GM21360 (cell line): Measurements from ENCODE around the gene KLRB1.
"Not testable (repeated sequence)": the region's sequence is repeated elsewhere in the genome, so short reads cannot be mapped to it uniquely, and the experiment has no call there.

Experiments
- ATAC-seq: cut with Tn5 transposase; IDR thresholded peaks from one replicate; pipeline ENCODE4 v1.9.1; 2021; ENCODE audit warnings: mild to moderate bottlenecking, moderate library complexity; ENCODE audit not compliant: unreplicated experiment

The KLRB1 gene

GRCh38 chr12:9607716-9608115 lies at the start of gene KLRB1:
KLRB1 (minus strand) TSS chr12:9607916; CDS start chr12:9607839, 77 bp downstream.
- no peak for ATAC-seq

DNA sequence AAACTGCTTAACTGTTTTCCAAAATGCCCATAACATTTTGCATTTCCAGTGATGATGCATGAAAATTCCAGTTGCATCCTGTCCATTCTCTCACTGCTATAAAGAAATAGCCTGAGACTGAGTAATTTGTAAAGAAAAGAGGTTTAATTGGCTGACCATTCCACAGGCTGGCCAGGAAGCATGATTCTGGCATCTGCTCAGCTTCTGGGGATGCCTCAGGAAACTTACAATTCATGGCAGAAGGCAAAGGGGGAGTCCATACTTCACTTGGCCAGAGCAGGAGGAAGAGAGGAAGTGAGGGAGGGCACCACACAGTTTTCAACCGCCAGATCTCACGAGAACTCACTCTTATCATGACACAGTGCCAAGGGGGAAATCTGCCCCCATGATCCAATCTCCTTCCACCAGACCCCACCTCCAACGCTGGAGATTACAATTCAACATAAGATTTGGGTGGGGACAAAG lies 43.6 kb upstream of the KLRB1 start:
- ATAC-seq: no peak

GRCh38 chr12:9650151-9650576 lies 42.4 kb upstream of the KLRB1 start:
- no peak for ATAC-seq

DNA sequence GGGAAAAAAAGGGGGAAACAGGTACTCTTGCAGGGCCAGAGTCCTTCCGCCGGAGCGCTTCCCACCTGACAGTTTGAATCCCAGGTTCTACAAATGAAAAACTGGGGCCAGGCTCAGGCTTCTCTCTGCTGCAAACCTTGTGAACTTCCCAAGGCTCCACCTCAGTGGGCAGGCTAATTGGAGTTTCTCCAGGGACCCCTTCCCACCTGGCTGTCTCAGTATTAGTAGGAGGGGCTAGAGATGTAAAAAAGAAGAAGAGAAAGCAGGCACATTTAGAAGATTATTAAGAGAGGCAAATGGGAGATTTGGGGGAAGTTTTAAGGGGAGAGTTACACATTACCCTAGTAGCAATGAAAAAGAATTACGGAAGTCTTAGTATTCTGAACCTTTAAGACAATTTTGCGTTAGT lies 41.8 kb upstream of the KLRB1 start:
- no peak for ATAC-seq

- ATAC-seq: peak; percentile 2
Observed at GRCh38 chr12:9648701-9649531, 41.2 kb upstream of the KLRB1 start.

DNA sequence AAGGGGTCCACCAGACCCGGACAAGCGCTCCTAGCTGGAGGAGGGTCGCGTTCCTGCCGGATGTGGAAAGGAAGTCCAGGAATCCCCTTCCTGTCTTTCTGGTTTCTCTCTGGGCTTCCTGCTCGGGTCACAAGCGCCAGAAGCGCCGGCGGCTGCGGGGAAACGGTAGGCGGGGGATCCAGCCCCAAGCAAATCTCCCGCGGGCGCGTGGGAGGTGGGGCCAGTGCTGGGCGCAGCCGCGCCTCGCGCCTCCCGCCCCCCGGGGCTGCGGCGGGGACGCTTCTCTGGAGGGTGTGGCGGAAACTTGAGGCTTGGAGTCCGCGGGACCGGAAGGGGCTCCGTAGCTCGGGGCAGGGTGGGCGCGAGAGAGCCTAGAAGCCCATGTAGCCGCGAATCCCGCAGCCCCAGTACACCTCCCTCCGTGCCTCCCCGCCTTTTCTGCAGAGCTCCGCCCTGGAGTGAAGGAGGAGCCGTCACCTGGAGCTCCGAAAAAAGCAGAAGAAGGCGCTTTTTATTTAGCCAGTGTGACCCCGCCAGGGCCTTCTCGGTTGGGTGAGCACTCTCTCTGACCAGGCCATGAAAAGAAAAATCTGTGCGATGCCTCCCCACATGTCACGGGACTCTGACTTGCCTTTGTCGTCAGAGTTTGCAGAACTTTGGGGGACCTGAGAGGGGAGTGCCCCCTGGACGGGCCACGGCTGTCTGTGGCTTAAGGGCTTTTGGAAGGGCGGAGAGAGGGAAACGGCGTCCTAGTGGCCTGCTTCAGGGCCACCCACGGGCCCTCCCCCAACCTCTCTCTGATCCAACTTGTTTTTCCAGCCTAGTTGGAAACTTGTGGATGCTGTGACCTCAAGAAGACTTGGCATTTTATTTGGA lies 40.3 kb upstream of the KLRB1 start:
- peak; percentile 62 for ATAC-seq

DNA sequence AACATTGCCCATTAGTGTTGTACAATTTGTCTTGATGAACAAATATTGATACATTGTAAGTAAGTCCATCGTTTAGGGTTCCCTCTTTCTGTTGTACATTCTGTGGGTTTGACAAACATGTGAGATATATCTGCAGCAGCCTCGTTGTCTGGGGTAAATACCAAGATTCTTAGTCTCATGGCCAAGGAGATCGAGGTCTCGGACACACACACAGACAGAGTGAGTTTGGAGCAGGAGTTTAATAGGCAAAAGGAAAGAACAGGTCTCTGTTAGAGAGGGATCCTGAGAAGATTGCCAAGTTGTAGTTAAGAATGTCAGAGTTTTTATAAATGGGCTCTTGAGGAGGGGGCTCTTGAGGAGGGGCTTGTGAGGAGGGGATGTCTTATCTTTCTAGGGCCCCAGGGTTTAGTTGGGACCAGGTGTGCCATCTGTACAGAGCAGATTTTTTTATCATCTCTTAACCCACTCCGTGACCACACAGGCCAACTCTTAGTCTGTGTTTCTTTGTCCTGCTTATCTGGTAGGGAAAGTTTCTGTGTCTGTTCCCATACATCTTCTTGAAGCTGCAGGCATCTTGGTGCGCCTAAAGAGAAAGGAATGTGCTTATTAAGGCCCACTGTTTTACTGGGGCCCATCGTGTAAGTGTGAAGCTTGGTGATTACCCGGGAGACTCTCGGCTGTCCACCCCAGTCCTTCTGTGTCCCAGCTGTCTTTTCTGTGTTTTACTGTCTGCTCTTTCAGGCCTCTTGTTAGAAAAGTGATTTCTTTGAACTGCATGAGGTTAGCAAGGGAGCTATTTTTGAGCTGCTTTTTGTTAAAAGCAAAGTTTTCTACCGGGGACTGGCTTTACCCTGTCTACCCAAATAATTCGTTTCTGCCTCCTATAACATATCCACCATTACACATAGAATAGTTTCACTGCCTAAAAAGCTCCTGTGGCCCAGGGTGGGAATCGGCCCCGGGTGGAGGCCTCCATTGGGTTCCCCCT lies 39.4 kb upstream of the KLRB1 start:
- ATAC-seq: peak; percentile 7

DNA sequence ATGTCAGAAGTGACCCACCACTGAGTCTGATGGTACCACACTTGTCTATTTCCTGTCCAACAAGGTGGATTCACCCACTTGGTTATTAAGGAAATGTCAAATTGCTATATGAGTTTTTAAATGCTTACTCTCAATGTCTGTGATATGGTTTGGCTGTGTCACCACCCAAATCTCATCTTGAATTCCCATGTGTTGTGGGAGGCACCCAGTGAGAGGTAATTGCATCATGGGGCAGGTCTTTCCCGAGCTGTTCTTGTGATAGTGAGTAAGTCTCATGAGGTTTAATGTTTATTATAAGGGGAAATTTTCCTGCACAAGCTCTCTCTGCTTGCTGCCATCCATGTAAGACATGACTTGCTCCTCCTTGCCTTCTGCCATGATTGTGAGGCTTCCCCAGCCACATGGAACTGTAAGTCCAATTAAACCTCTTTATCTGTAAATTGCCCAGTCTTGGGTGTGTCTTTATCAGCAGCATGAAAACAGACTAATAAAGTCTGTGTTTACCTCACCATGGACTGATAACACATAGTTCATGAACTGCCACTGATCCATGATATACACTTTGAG lies 37.4 kb upstream of the KLRB1 start:
- not testable (repeated sequence) for ATAC-seq

DNA sequence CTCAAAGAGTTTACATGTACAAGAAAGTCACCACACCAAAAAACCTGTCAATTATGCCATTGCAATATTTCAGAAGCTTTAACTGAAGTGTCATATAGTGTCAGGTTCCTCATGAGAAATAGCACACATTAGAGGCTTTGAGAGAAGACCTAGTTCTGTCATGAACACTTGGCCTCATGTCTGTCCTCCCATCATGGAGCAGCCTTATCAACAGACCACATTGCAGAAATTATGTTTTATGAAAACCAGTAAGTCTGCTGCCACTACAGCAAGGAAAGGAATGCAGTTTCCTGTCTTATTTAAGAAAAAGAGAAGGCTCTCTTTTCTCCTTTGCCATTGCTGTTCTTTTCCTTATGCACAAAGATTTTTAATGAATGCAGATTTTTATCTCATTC lies 35.5 kb upstream of the KLRB1 start:
- no peak for ATAC-seq

GRCh38 chr12:9642606-9643265 lies 35.0 kb upstream of the KLRB1 start:
- ATAC-seq: no peak

DNA sequence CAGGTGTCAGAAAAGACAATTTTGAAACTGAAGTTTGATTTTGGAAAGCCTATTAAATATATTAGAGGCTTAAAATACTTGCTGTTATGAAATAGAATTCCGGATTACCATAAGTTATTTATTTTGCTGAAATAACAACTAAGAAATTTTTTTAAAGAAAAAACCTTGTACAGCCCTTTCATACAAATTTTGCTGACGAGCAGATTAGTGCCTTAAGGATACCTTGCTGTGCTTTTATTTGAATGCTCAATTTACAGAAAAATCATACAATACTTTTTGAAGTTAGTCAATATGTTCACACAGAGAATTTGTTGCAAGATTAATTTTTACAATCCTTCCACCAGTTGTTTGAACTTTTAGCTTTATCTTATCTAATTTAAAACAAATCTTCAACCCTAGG lies 32.3 kb upstream of the KLRB1 start:
- no peak for ATAC-seq

- ATAC-seq: no peak
Observed at GRCh38 chr12:9636851-9637206, 29.1 kb upstream of the KLRB1 start.

DNA sequence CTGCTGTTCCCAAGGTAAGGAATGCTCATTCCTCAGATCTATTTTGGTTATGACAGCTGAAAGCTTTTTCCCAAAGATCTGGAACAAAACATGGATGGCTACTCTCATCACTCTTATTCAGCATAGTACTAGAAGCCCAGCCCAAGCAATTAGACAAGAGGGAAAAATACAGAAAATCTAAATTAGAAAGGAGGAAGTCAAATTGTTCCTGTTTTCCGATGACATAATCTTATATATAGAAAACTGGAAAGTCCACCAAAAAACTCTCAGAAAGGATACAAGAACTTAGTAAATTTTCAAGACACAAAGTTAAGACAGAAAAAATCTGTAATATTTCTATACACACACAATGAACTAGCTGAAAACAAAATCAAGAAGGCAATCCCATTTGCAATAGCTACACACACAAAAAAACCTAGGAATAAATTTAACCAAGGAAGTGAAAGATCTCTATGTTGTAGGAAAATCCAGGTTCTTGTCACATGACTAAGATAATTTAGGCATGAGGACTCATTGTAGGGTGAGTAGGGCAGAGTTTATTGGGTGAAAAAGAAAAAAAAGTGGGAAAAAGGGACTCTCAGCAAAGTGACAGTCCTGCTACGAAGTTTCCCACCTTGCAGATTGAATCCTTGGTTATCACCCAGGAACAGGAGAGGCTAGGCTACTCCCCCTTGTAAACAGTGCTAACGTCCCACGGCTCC lies 28.6 kb upstream of the KLRB1 start:
- ATAC-seq: no peak

GRCh38 chr12:9634969-9635754 lies 27.4 kb upstream of the KLRB1 start:
- no peak for ATAC-seq

GRCh38 chr12:9634177-9634803 lies 26.6 kb upstream of the KLRB1 start:
- no peak for ATAC-seq

DNA sequence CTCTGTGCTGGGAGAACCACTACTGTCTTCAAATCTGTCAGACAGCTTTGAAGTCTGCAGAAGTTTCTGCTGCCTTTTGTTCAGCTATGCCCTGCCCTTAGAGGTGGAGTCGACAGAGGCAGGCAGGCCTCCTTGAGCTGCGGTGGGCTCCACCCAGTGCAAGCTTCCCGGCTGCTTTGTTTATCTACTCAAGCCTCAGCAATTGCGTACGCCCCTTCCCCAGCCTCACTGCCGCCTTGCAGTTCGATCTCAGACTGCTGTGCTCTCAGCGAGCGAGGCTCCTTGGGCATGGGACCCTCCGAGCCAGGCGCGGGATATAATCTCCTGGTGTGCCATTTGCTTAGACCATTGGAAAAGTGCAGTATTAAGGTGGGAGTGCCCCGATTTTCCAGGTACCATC lies 25.1 kb upstream of the KLRB1 start:
- ATAC-seq: no peak

DNA sequence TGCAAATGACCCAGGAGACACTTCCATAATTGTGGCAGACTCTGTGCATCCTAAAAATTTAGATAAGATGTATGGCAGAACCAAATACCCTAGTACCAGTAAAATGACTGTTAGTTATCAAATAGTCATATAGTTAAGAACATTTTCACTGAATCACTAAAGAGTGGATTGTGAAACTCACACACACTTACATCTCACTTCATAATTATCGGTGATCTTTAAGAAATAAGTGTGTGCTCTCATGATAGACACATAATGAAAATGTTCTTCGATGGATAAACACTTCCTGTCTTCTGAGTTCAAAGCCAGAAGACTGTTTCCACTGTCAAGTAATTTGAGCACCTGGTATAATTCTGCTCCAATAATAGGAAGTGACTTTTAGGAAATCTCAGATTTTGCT lies 19.1 kb upstream of the KLRB1 start:
- no peak for ATAC-seq

GRCh38 chr12:9626291-9626690 lies 18.6 kb upstream of the KLRB1 start:
- no peak for ATAC-seq
